OCI-LY7 (cell line): ENCODE results near the gene SARS2.

Experiments
- EZH2phosphoT487 ChIP-seq: fragments of 200-600 bp; sonication (generic); IDR thresholded peaks from 2 replicates; pipeline ENCODE4 v1.6.1; 2018; ENCODE audit warnings: low read depth, borderline replicate concordance, mild to moderate bottlenecking, mixed run types, antibody characterized with exemption, low read length, moderate library complexity, mixed read lengths
- TF ChIP-seq, protein P1 (sequence below): fragments of 200-600 bp; sonication (generic); conservative IDR thresholded peaks from 2 replicates; pipeline ENCODE4 v1.5.1; 2014; ENCODE audit warnings: mild to moderate bottlenecking, antibody characterized with exemption, low read length, moderate library complexity, mixed read lengths

DNA sequence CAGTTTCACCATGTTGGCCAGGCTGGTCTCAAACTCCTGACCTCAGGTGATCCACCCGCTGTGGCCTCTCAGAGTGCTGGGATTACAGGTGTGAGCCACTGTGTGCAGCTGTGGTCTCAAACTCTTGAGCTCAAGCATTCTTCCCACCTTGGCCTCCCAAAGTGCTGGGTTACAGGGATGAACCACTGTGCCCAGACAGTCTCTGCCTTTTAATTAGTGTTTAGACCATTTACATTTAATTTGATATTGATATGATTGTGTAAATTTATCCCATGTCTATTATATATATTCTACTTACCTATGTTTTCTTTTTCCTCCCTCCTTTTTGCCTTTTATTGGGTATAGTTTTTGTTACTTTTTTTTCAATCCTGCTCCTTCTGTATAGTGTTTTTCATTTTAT lies 28.9 kb downstream of the SARS2 start:
- TF ChIP-seq, protein P1, sequence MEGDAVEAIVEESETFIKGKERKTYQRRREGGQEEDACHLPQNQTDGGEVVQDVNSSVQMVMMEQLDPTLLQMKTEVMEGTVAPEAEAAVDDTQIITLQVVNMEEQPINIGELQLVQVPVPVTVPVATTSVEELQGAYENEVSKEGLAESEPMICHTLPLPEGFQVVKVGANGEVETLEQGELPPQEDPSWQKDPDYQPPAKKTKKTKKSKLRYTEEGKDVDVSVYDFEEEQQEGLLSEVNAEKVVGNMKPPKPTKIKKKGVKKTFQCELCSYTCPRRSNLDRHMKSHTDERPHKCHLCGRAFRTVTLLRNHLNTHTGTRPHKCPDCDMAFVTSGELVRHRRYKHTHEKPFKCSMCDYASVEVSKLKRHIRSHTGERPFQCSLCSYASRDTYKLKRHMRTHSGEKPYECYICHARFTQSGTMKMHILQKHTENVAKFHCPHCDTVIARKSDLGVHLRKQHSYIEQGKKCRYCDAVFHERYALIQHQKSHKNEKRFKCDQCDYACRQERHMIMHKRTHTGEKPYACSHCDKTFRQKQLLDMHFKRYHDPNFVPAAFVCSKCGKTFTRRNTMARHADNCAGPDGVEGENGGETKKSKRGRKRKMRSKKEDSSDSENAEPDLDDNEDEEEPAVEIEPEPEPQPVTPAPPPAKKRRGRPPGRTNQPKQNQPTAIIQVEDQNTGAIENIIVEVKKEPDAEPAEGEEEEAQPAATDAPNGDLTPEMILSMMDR: no peak
- no peak for TF ChIP-seq EZH2phosphoT487
